CD4-positive, alpha-beta T cell treated with Interferon gamma for 1 hour (primary cell): ENCODE results near the gene RERE.

Experiments
- DNase-seq: peaks from one replicate; pipeline ENCODE4 v3.0.0-alpha.2; 2020

The RERE gene

DNA sequence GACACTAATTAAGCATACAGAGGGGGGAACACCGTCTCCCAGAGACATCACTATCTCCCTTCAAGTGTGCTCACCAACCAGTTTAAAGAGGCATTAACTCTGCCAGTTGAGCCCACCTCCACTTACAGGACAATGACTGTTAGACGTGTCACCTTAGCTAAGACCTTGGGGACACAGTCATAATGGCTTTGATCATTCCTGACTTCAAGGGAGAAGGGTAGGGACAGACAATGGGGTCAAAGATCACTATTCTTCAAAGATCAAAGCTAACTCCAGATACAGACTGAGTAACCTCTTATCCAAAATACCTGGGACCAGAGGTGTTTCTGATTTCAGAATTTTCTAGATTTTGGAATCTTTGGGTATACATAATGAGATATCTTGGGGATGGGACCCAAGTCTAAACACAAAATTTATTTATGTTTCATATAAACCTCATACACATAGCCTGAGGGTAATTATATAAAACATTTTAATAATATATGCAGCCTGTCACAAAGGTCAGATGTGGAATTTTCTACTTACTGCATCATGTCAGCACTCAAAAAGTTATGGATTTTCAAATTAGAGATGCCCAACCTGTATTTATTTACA lies 253.4 kb downstream of the RERE start:
- DNase-seq: no peak

DNA sequence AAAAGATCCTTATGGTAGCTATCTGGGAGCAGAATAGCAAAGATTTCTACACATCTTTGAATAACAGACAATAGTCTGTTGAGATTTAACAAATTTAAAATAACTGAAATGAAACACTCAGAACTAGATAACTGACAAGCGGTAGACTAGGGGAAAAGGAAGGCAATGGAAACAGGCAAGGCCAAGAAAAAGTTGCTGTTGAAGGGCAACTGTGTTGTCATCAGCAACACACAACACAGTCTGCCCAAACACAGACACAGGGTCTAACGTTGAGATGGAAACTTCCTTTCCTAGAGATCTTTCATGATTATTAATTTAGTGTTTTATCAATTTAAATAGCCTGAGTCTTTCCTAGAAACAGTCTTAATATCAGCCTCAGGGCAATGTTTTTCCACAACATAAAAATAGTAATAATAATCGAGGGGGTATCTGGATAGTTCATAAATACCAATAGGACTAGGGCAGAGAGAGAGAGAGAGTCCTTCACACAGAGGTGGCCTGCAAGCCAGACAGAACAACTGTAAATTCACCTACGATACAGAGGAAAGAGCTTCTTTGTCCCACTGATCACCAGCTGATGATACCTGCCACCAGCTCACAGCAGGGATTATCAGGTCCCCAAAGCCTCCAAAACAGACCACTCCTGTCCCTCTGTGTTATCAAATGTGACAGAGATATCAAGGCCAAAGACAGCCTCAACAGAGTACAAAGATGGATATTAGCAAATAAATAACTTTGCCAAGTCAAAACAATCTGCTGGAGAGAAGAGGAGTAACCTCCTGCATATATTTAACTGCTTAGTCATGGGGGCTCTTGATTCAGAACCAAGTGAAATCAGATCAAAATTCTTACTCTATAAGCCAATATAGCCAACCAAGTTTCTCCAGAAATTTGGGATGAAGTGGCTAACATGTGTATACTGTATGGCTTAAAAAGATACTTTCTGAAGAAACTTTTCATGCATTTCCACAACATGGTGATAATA lies 254.3 kb downstream of the RERE start:
- DNase-seq: no peak

DNA sequence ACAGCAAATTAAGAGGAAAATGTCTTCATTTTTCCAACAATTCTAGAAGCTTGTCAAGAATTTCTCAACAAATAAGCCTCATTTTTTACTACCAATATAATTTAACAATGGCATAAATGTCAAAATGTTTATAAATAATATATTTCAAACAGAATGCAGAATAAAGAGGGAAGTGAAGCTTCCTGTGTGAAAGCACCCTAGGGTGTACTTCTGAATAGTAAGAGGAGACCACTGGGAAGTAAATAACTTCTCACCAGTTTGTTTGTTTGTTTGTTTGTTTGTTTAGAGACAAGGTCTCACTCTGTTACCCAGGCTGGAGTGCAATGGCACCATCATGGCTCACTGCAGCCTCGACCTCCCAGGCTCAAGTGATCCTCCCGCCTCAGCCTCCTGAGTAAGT lies 255.2 kb downstream of the RERE start:
- DNase-seq: no peak

DNA sequence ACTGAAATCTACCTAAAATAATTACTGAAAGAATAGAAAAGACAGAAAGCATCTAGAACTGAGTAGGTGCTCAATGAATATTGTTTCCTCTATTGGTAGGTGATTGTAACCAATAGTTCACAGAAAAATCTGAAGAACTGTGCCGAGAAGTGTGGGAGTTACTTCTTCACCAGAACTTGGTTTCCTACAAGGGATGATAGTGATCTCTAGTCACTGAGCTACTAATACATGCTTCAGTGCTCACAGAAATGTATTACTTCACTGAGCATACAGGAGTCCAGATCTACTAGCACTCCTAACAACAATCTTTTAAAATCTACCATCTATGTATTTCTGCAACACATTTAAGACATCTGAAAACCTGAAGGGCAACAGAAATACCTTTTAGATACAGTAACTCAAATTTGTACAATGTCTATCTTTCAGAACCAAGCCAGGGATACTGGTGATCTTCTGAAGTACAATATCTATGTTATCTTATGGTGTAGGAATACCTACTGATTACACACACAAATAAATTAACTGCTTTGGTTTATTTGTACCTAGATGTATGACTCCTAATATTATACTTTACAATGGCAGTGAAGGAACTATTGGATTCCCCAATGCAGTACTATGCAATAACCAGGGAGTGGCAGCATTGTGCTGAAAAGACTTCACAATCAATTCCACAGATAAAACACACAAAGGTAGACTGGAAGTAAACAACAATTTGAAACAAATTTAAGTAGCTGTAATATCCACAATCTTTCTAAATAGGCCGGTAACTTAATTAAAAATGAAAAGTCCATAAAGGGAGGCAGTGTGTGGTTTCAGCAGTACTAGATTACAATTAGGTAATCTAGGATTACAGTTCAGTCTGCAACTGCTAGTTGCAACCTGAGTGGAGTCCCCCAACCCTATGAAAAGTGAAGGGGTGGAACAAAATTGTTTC lies 256.6 kb downstream of the RERE start:
- peak; percentile 19 for DNase-seq

DNA sequence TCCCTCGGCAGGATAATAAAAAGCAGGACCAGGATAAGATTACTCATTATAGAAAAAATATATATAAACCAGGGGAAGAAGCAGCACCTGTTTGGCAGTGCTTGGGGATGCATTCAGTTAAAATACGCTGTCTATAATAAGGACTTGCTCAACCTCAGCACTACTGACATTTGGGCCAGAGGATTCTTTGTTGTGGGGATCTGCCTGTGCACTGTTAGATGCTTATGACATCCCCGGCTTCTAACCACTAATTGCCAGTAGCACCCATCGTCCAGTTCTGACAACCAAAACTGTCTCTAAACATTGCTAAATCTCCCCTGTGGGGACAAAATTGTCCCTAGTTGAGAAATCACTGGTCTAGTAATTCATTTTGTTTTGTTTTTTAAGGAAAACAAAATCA lies 257.4 kb downstream of the RERE start:
- DNase-seq: no peak

DNA sequence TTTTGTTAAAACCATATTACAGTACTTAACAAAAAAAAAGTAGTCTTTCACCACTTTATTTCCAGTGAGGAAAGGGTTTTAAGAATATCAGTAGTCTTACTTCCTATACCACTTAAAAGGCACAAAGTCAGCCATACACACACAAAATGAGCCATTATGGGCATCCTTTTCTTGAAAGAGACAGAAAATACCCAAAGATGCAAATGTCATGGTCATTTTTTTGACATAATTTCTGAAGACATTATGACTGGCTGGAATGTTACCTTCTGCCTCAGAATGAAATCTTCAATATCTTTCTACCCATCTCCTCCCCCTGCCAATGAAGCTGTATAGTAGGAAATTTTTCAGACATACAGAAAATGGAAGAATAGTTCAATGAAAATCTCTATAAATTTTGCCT lies 261.9 kb downstream of the RERE start:
- DNase-seq: no peak

DNA sequence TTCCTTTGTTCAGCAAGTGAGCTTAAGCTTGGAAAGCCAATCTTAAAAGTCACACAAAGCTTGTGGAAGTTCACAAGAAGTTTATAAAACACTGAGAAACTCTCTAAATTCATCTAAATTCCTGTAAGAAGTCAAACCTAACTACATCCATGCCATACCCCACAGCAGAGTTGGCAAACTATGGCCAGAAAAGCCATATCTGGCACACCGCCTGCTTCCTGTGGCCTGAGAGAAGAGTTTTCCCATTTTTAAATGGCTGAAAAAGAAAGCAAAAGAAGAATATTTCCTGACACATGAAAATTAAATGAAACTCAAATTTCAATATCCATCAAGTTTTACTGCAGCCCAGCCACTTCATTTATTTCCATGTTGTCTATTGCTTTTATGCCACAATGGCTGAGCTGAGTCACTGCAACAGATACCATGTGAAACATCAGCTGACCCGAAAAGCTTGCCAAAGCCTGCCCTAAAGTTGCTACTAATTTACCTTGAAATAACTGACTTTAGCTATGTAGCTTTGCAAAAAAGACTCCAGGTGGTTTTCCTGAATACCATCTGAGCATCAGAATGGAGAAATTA lies 262.4 kb downstream of the RERE start:
- DNase-seq: no peak

DNA sequence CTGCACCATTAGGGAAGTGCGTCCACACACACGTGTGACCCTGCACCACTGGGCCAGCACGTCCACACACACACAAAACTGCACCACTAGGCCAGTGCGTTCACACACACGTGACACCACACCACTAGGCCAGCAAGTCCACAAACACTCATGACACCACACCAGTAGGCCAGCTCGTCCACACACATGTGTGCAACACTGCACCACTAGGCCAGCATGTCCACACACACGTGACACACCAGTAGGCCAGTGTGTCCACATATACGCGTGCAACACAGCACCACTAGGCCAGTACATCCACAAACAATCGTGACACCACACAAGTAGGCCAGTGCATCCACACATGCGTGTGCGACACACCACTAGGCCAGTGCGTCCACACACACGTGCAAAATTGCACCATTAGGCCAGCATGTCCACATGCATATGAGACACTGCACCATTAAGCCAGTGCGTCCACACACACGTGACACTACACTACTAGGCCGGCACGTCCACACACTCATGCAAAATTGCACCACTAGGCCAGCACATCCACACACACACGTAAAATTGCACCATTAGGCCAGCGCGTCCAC lies 264.5 kb downstream of the RERE start:
- DNase-seq: no peak

DNA sequence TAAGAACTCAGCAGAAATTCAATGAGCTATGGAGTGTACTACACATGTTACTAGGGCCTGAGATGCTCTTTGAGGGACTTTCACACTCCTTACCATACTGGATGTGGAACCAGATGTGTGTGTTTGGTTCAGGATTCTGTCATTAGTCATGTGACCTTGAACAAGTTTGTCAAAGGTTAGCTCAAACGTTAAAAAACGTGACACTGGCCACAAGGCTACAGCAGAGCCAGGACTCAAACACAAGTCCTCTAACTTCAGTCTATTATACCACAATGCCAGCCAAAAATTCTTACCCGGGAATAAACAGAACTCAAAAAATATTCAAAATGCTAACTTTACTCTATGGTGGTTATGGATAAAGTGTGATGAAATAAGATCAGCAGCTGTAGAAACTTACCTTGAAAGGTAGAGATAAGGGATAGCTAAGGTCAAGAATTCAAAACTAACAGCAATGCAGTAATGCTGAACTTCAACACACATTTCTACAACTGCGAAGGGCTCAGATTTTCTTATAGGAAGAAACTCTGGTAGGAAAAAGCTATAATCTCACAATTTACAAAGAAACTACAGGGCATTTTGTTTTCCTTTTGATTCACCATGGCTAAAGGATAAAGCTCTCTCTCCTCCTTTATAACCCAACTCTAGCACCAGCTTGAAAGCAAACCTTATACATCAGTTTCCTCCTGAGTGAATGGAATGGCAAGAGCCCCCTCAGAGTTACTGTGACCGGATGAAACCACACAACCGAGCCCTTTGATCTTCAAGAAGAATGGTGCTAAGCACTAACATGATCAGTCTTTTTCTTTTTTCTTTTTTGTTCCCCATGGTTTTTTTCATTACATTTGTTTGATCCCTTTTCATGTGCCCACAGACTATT lies 265.6 kb downstream of the RERE start:
- no peak for DNase-seq

DNA sequence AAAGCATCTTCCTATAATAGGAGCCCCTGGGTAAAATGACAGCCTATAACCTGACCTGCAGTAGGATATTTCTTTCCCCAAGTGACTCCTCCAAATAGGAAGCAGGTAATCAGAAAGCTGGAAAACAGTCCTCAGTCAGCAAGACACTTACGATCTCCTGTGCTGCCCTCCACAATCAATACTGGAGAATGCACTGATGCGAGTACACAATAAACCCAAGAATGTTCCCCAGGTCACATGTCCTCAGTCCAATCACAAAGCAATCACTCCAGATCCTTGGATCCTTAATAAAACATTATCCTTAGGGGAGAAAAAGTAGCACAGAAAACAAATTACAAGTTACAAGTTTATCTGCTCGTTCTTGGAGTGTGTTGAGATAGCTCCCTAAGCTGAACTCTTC lies 266.4 kb downstream of the RERE start:
- no peak for DNase-seq

DNA sequence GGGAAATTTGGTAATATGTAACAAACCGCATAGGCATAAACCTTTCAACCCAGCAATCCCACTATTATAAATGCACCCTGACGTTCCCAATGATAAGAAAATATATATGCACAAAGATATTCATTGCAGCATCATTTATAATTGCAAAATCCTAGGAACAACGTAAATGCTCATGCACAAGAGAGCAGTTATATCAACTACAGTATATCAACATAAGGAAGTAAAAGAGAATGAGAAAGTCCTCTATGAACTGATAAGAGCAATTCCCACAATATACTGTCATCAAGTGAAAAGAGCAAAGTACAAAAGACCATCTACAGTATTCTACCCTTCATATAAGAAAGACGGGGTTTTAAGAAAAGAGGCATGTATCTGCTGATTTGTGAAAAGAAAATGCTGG lies 269.6 kb downstream of the RERE start:
- DNase-seq: no peak

DNA sequence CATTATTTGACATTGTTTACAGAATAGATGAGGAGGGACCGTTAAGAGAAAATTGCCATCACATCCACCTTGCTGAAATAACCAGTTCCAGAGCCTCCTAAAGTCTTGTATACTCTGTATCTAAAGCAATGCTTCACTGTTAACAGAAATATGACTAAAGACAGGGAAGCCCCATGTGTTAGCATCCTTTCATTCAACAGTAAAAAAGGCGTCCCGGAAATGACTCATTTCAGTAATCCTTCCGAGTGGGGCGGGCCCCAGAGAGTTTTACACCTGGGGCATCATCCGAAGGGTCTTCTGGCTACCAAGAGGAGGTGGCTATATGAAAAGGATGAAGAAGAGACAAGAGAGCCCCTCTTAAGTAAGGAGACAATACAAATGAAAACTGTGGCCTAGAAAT lies 272.4 kb downstream of the RERE start:
- no peak for DNase-seq

DNA sequence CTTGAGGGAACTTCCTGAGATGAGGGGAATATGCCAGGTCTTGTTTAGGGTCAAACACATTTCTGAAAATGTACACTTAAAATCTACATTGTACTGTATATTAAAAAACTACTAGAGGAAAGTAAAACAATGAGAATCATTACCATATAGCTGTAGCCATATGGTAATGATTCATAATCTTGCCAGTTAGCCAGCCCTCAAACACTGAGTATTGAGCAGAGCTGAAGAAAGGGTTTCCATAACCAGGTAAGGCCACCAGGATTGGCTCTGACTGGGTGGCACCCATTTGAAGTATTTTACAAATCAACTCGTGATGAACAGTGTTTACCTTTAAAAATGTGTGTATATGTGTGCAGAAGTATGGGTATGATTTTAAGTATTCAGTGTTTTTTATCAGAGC lies 272.8 kb downstream of the RERE start:
- DNase-seq: no peak

DNA sequence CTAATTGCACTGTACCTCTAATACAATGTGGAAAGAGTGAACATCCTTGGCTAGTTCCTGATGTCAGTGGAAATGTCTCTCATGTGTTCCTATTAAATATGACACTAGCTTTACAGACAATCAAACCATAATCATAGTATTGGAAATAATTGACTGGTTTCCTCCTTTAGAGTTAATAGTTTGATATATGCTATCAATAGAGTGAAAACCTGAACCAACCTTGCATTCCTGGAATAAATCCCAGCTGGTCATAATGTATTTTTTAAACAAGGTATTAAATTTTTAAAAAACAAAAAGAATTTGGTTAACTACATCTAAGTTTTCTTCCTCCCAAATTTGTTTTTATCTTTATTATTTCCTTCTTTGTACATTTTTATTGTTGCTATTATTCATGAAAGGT lies 273.5 kb downstream of the RERE start:
- DNase-seq: no peak

DNA sequence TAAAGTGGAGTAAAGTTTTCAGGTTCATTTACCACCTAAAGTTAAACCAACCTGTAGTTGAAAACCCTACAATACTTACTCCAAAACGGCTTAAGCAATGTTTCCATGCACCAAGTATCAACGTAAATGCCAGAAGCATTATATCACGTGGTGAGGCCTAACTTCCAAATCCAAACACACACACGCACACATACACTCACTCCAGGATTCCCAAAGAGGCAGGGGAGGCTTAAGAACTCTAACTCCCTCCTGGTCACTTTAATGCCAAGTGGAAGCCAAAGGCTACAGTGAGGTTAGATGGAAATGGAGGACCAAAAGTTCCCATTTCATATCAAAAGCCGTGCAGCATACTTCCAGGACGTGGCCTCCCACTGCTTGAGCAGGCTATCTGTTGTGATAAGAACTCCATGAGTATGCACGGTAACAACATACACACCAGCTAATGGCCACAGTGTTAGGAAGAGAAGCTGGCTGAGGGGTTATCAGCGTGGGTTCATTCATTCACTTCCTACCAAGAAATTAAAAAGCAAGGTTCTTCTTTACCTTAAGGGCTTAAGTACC lies 275.4 kb downstream of the RERE start:
- DNase-seq: no peak

DNA sequence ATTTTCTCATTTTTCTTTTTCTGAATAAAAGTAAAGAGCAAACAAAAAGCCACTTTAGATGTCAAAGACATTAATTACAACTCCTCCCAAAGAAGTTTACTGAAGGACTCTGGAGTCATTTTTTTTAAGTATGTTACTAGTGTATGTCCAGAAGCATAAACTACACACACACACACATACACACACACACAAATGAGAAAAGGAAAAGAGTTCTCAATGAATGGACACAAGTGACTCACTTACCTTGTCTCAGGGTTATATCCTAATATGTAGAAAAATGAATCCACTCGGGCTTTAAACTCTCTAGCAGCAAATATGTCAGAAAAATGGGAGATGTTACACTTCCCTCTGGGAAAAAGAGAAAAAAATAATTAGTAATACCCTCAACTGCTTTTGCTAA lies 276.5 kb downstream of the RERE start:
- DNase-seq: no peak

DNA sequence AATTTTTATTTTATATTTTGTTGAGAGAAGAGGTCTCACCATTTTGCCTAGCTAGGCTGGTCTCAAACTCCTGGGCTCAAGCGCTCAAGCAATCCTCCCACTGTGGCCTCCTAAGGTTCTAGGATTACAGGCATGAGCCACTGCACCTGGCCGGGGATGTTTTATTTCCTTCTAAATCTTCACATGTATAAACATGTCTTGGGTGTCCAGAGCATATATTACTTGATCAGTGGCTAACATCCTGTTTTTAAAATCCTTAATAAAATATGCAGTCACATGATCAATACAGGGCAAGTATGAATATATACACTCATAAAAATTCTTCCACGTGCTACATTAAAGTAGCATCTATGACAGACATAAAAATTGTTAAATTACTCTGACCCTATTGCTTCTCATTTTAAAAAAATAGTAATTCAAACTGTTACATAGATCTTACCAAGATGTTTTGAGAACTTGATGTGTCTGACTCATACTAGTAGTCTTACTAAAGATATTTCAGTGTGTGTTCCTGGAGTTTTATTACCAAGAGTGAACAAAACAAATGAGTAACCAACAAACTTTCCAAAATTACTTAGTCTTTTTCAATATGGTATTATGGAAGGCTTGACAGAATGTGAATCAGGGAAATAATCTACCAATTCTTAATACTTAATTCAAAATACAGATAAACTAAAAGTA lies 277.0 kb downstream of the RERE start:
- DNase-seq: no peak

DNA sequence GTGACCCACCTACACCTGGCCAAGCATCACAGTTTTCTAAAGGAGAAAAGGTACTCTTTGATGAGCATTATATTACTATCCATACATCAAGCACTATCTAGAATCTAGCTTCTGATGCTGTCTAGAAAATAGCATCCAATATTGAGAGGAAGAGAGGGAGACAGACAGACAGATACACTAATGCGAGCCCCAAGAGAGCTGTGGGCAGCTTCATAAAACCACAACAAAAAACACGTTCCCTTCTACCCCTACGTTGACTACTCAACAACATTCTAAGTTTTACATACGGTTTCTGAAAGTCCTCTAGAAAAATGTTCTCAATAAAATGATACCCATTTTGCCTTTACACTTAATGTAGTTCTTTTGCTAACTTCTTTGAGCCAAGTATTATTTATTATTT lies 277.8 kb downstream of the RERE start:
- DNase-seq: no peak

DNA sequence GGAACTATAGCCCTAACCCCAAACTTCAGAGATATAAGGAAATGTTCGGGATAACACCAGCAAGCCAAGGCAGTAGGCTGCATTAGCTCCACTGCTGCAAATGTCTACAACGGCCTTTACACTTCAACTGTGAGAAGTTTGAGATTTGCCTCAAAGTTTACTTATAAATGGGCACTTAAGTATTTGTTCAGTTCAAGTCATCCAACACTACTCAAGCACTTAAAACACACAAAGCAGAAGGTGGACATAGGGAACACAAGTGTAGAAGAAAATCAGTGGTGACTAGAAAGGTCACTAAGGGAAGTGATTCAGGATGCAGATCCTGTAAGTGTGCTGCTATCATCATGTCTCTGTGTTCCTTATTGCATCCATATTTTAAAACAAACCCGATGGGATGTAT lies 278.9 kb downstream of the RERE start:
- no peak for DNase-seq

DNA sequence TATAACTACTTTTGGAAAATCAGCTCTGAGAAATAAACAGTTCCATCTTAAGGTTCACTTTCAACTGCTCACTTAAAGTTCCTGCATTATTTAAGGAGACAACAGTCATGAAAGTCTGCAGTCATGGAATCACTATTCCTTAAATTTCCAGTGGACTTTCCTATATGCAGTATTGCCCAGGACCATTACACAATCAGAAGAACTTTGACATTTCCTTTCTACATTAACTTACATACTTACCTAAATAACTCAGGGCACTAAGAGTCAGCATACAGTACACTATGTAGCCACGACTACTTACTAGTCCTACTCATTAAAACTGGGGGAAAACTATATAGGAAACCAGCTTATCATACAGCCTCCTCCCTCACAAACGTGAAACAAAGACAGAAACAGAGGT lies 279.4 kb downstream of the RERE start:
- DNase-seq: no peak

DNA sequence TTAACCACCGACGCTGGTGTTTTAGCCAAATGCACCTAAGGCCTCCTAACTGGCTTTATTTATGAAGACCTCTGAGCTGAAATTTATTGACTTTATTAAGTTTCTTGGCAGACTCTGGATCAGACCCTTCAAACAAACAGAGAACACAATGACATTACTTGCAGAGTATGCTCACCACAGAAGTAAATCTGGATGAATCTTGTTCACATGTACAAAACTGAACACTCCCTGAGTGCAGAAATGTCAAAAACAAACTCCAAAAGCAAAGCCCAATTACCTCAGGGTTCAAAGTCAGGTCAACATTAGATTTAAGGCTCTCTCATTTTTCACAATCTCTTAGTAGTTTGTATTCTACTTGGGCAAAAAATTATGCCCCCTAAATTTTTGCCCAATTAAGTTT lies 280.9 kb downstream of the RERE start:
- DNase-seq: no peak
